ENCODE data around the gene ADAT3. TPM values are rescaled to one million over a fixed set of nuclear protein-coding genes. Genes with fewer than 3 reads are reported as not detected.
A peak's percentile ranks its signal among the peaks of the same experiment; 100 is the strongest.

The ADAT3 gene
- total RNA-seq, 2 experiments from 2014 or later, result 7.9 to 16.4 TPM

DNA sequence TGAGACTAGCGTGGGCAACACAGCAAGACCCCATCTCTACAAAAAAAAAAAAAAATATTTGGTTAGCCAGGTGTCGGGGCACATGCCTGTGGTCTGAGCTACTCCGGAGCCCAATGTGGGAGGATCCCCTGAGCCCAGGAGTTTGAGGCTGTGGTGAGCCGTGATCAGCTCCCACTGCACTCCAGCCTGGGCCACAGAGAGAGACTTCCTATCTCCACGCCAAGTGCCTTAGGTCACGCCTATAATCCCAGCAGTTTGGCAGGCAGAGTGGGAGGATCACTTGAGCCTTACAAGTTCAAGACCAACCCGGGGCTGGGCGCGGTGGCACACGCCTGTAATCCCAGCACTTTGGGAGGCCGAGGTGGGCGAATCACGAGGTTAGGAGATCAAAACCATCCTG is 8.7 kb upstream of the ADAT3 start:
- no peaks in the 10 kb centered on the region for H3K9me3 ChIP-seq (ENCODE audit: low read length)

GRCh38 chr19:1901940-1902404 is 3.2 kb upstream of the ADAT3 start:
- H3K36me3 ChIP-seq (ENCODE audit: insufficient read depth, low read length), result peaks cover 4% of the 10 kb centered on the region; the same call in 1 of the 2 replicates
- H3K4me1 ChIP-seq (ENCODE audit: insufficient read depth, low read length, poor library complexity, severe bottlenecking), result peaks cover 47% of the 10 kb centered on the region
- peaks cover 12% of the 10 kb centered on the region for H3K79me2 ChIP-seq (ENCODE audit: insufficient read depth, low read depth, low read length)
- TF ChIP-seq EZH2phosphoT487 (IDR thresholded peaks at IDR 0.05; ENCODE audit: borderline replicate concordance, low read depth, low read length) (no peak), CTCF (conservative IDR thresholded peaks at IDR 0.05; ENCODE audit: low read length) (no peak)
- CTCF ChIA-PET (ENCODE audit: unreplicated experiment), result no interaction called here
- no peaks in the 10 kb centered on the region for H3K9me3 ChIP-seq (ENCODE audit: low read length)
- intact Hi-C loops (cut with micrococcal nuclease; ENCODE audit: unreplicated experiment), result loop anchor here (10.0 kb wide), 1 partner anchor 183 kb away; no protein-coding TSS in a partner anchor
- no TSS peak for BruUV-seq (replicated peaks)
- no peak overlapping the region for H2AFZ ChIP-seq (ENCODE audit: low read length)
- DNase-seq (ENCODE audit: low spot score), result no peak
- no peak overlapping the region for H3K4me3 ChIP-seq (ENCODE audit: low read depth, low read length, poor library complexity, severe bottlenecking)
- no peak overlapping the region for H3K4me2 ChIP-seq (ENCODE audit: low read length)
- peaks cover 5% of the 10 kb centered on the region; the same call in 1 of the 2 replicates for H4K20me1 ChIP-seq (ENCODE audit: insufficient read depth, low read length)
- H3K27ac ChIP-seq (ENCODE audit: low read depth, low read length, poor library complexity, severe bottlenecking), result no peak overlapping the region
- H3K9me2 ChIP-seq (ENCODE audit: insufficient read depth, low read length), result no peaks in the 10 kb centered on the region
- POLR2A ChIA-PET, result interaction anchor here (0.6 kb wide), 1 partner anchor 29 kb away, joined by 3 read pairs; no protein-coding TSS in a partner anchor

More for the DNA sequence above, 8.7 kb upstream of the ADAT3 start:
- Histone ChIP-seq H3K36me3 (ENCODE audit: insufficient read depth, low read length) (no peaks in the 10 kb centered on the region), H4K20me1 (ENCODE audit: insufficient read depth, low read length) (no peaks in the 10 kb centered on the region), H3K4me1 (ENCODE audit: insufficient read depth, low read length, poor library complexity, severe bottlenecking) (peaks cover 41% of the 10 kb centered on the region), H2AFZ (ENCODE audit: low read length) (no peak overlapping the region), H3K4me3 (ENCODE audit: low read depth, low read length, poor library complexity, severe bottlenecking) (peak overlapping the region; percentile 33), H3K9me2 (ENCODE audit: insufficient read depth, low read length) (no peaks in the 10 kb centered on the region), H3K27ac (ENCODE audit: low read depth, low read length, poor library complexity, severe bottlenecking) (peak overlapping the region; percentile 77), H3K79me2 (ENCODE audit: insufficient read depth, low read depth, low read length) (no peaks in the 10 kb centered on the region), H3K4me2 (ENCODE audit: low read length) (peak overlapping the region; percentile 51)
- CTCF ChIA-PET (ENCODE audit: unreplicated experiment), result no interaction called here
- DNase-seq (ENCODE audit: low spot score), result no peak
- POLR2A ChIA-PET, result interaction anchor here (0.6 to 2.0 kb wide), 7 partner anchors 11 to 821 kb away, joined by 3 to 6 read pairs (median 4); partner anchors contain the start of gene ABHD17A
- TF ChIP-seq EZH2phosphoT487 (IDR thresholded peaks at IDR 0.05; ENCODE audit: borderline replicate concordance, low read depth, low read length), result no peak
- BruUV-seq (replicated peaks), result TSS peak; percentile 78
- intact Hi-C loops (cut with micrococcal nuclease; ENCODE audit: unreplicated experiment), result loop anchor here (5.0 kb wide), 1 partner anchor 121 kb away; the partner anchor contains the start of gene BTBD2

- peaks cover 22% of the 10 kb centered on the region for H3K79me2 ChIP-seq (ENCODE audit: insufficient read depth, low read depth, low read length)
- H3K9me2 ChIP-seq (ENCODE audit: insufficient read depth, low read length), result no peaks in the 10 kb centered on the region
- CTCF ChIA-PET (ENCODE audit: unreplicated experiment), result no interaction called here
- peaks cover 38% of the 10 kb centered on the region for H3K4me1 ChIP-seq (ENCODE audit: insufficient read depth, low read length, poor library complexity, severe bottlenecking)
- peaks cover 6% of the 10 kb centered on the region; the same call in 1 of the 2 replicates for H3K36me3 ChIP-seq (ENCODE audit: insufficient read depth, low read length)
- no peak for TF ChIP-seq CTCF (conservative IDR thresholded peaks at IDR 0.05; ENCODE audit: low read length)
- DNase-seq (ENCODE audit: low spot score), result no peak
- intact Hi-C loops (cut with micrococcal nuclease; ENCODE audit: unreplicated experiment), result loop anchor here (10.0 kb wide), 1 partner anchor 182 kb away; no protein-coding TSS in a partner anchor
- no peaks in the 10 kb centered on the region for H3K9me3 ChIP-seq (ENCODE audit: low read length)
- POLR2A ChIA-PET, result interaction anchor here (0.5 to 1.5 kb wide), 3 partner anchors 8 to 180 kb away, joined by 3 to 4 read pairs (median 4); no protein-coding TSS in a partner anchor
- peak overlapping the region; percentile 97 for H3K27ac ChIP-seq (ENCODE audit: low read depth, low read length, poor library complexity, severe bottlenecking)
- H4K20me1 ChIP-seq (ENCODE audit: insufficient read depth, low read length), result peaks cover 5% of the 10 kb centered on the region; the same call in 1 of the 2 replicates
- peak overlapping the region; percentile 84 for H3K4me2 ChIP-seq (ENCODE audit: low read length)
- peak overlapping the region; percentile 71 for H3K4me3 ChIP-seq (ENCODE audit: low read depth, low read length, poor library complexity, severe bottlenecking)
- BruUV-seq (replicated peaks), result no TSS peak
- peak overlapping the region; percentile 22; the same call in 1 of the 2 replicates for H2AFZ ChIP-seq (ENCODE audit: low read length)
Measured at GRCh38 chr19:1902923-1903322, 2.3 kb upstream of the ADAT3 start.

All from OCI-LY7 (cell line).